SK-N-MC (cell line): Measurements from ENCODE around the gene HK1.

Experiments used
- DNase-seq: peaks from one replicate; pipeline ENCODE4 v3.0.0-alpha.2; 2011; ENCODE audit warnings: low read depth, low spot score
- H3K27ac ChIP-seq: fragments of 200-600 bp; sonication (generic); 2 replicates; pipeline ENCODE4 v1.5.1; 2016; ENCODE audit warnings: mixed run types
- H3K36me3 ChIP-seq: fragments of 200-600 bp; sonication (generic); 2 replicates; pipeline ENCODE4 v1.6.1; 2017; ENCODE audit warnings: antibody characterized with exemption, low read length, mixed read lengths; ENCODE audit not compliant: insufficient read depth
- H3K4me3 ChIP-seq: fragments of 200-600 bp; sonication (generic); 2 replicates; pipeline ENCODE4 v1.5.1; 2016
- H3K9ac ChIP-seq: fragments of 200-600 bp; sonication (generic); 2 replicates; pipeline ENCODE4 v1.8.0; 2017; ENCODE audit warnings: mixed run types, mixed read lengths; ENCODE audit not compliant: insufficient read length
- H3K9me3 ChIP-seq: fragments of 200-600 bp; sonication (generic); 2 replicates; pipeline ENCODE4 v1.6.1; 2017; ENCODE audit warnings: low read depth, mild to moderate bottlenecking, antibody characterized with exemption, low read length, moderate library complexity, mixed read lengths
- EZH2 ChIP-seq: fragments of 200-600 bp; sonication (generic); IDR thresholded peaks from one replicate; pipeline ENCODE4 v1.6.1; 2017; ENCODE audit warnings: antibody characterized with exemption
- FOXP2 ChIP-seq: optimal IDR thresholded peaks from 2 replicates; pipeline ENCODE3; 2011; ENCODE audit warnings: mild to moderate bottlenecking, moderate library complexity; ENCODE audit not compliant: insufficient read depth; ENCODE audit errors: extremely low read length, control extremely low read depth
- POLR2AphosphoS5 ChIP-seq: IDR thresholded peaks from 2 replicates; pipeline ENCODE4 v1.6.1; 2012; ENCODE audit warnings: mild to moderate bottlenecking, low read depth, low read length, borderline replicate concordance

HK1 gene

DNA sequence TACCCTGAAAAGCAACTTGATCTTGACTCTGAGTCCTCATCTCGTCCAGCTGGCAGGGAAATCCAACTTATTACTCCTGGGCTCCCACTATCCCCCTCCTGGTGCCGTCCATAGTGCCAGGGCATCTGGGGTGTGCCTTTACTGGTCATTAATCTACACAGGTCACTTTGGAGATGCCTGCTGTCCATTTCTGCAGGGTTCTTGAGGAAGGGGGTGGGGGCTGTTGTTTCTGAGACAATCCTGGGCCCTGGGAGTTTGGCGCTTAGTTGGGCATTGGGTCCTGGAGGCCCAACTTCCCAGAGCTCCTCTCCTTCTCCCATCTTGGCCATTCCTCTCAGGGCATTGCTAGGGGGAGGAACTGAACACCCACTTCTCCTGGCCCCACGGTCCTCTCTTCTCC is 144.4 kb downstream of the HK1 start:
- Histone ChIP-seq H3K4me3 (no peak overlapping the region), H3K9ac (no peak overlapping the region), H3K9me3 (no peaks in the 10 kb centered on the region), H3K36me3 (no peaks in the 10 kb centered on the region), H3K27ac (no peak overlapping the region)
- no peak for TF ChIP-seq FOXP2
- TF ChIP-seq POLR2AphosphoS5, result no peak
- TF ChIP-seq EZH2, result no peak
- no peak for DNase-seq

GRCh38 chr10:69425041-69425440 is 146.7 kb downstream of the HK1 start:
- no peaks in the 10 kb centered on the region for H3K9me3 ChIP-seq
- no peak overlapping the region for H3K9ac ChIP-seq
- no peak overlapping the region for H3K4me3 ChIP-seq
- H3K27ac ChIP-seq, result no peak overlapping the region
- no peak for DNase-seq
- no peaks in the 10 kb centered on the region for H3K36me3 ChIP-seq
- TF ChIP-seq EZH2, result no peak
- TF ChIP-seq POLR2AphosphoS5, result no peak
- TF ChIP-seq FOXP2, result no peak

GRCh38 chr10:69425511-69426298 is 147.4 kb downstream of the HK1 start:
- H3K27ac ChIP-seq, result no peak overlapping the region
- H3K36me3 ChIP-seq, result no peaks in the 10 kb centered on the region
- no peak overlapping the region for H3K4me3 ChIP-seq
- no peak for DNase-seq
- no peaks in the 10 kb centered on the region for H3K9me3 ChIP-seq
- no peak overlapping the region for H3K9ac ChIP-seq
- TF ChIP-seq POLR2AphosphoS5 (no peak), EZH2 (no peak), FOXP2 (no peak)

- no peak overlapping the region for H3K27ac ChIP-seq
- H3K9ac ChIP-seq, result no peak overlapping the region
- TF ChIP-seq POLR2AphosphoS5, result no peak
- no peak for TF ChIP-seq FOXP2
- no peak for DNase-seq
- H3K9me3 ChIP-seq, result no peaks in the 10 kb centered on the region
- no peaks in the 10 kb centered on the region for H3K36me3 ChIP-seq
- no peak overlapping the region for H3K4me3 ChIP-seq
Measured at GRCh38 chr10:69426376-69426727, 148.1 kb downstream of the HK1 start.

GRCh38 chr10:69428165-69428564 is 149.9 kb downstream of the HK1 start:
- no peak for DNase-seq
- no peak for TF ChIP-seq EZH2
- TF ChIP-seq POLR2AphosphoS5, result no peak
- TF ChIP-seq FOXP2, result no peak
- Histone ChIP-seq H3K9ac (no peak overlapping the region), H3K9me3 (no peaks in the 10 kb centered on the region), H3K27ac (no peak overlapping the region), H3K4me3 (no peak overlapping the region), H3K36me3 (no peaks in the 10 kb centered on the region)

GRCh38 chr10:69434169-69434568 is 155.9 kb downstream of the HK1 start:
- TF ChIP-seq POLR2AphosphoS5 (no peak), FOXP2 (no peak), EZH2 (no peak)
- Histone ChIP-seq H3K27ac (no peak overlapping the region), H3K36me3 (no peaks in the 10 kb centered on the region), H3K9me3 (no peaks in the 10 kb centered on the region), H3K9ac (no peak overlapping the region), H3K4me3 (no peak overlapping the region)
- DNase-seq, result no peak

DNA sequence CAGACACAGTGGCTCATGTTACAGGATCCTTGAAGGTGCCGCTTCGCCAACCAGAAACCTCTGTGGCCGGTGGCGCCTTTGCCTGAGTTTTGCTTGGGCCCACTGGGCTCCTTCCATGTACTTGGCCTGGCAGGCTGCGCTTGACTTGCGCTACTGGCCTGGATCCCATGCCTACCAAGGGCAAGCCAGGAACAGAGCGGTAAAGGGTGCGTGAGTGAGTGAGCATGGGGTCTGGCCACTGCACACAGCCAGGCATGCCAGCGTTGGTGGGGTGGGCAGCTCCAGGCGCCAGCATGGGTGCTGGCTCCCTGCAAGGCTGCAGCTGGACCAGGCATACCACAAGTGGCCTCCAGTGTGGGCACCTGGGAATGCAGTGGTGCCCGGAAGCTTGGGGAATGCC is 156.6 kb downstream of the HK1 start:
- no peak overlapping the region for H3K4me3 ChIP-seq
- H3K9me3 ChIP-seq, result no peaks in the 10 kb centered on the region
- DNase-seq, result no peak
- H3K9ac ChIP-seq, result no peak overlapping the region
- no peak overlapping the region for H3K27ac ChIP-seq
- TF ChIP-seq POLR2AphosphoS5, result no peak
- no peak for TF ChIP-seq FOXP2
- no peak for TF ChIP-seq EZH2
- no peaks in the 10 kb centered on the region for H3K36me3 ChIP-seq

- Histone ChIP-seq H3K27ac (no peak overlapping the region), H3K9ac (no peak overlapping the region), H3K4me3 (no peak overlapping the region), H3K9me3 (no peaks in the 10 kb centered on the region), H3K36me3 (no peaks in the 10 kb centered on the region)
- TF ChIP-seq EZH2 (no peak), FOXP2 (no peak), POLR2AphosphoS5 (no peak)
- no peak for DNase-seq
Measured at GRCh38 chr10:69435966-69436520, 157.7 kb downstream of the HK1 start.
